ENCODE data around the gene CWC15.

- TF ChIP-seq CTCF (conservative IDR thresholded peaks at IDR 0.05; ENCODE audit: low read length) (no peak), EZH2phosphoT487 (IDR thresholded peaks at IDR 0.05; ENCODE audit: borderline replicate concordance) (no peak)
Measured at GRCh38 chr11:94975599-94975998, 2.2 kb upstream of the CWC15 start.
